Measurements from ENCODE around the gene RECK.

RECK gene

DNA sequence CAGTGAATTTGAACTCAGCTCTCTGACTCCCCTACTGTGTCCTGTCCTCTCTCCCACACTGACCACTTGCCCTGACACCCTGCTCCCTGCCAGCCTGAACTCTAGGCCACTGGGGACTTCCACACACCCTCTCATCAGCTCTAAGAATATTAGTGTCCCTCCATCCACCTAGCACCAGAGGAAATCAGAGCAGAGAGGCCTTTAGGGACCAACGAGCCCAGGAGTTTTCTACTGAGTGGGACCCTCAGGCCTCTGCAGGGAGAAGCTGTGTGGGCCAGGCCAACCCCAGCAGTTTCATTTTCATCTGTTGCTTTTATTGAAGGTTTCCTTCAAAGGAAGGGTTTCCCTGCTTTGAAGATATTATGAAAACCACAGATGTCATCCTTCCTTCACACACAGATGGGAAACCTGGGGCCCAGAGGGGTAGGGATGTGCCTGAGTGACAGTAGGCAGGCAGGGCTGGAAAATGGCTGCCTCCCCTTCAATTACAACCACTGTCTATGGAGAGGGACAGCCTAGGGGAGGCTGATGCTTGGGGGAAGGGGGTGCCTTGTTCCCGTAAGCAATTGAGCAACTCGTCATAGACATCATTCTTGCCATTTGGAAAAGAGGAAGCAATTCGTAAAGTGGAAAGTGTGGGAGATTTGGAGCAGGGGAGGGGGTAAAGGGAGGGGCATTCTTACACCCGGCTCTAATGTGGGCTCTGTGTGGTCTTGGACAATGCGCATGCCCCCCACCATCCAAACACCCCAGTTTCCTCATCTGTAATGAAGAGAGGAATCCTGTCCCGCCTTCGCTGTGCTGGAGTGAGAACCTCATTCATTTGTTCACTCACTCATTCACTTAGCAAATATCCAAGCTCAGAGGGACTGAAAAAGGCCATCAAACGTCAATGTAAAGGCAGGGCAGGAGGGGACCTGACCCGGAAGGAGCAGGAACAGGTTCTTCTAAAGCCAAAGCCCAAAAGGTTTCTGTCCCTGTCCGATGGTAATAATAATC, 103.7 kb downstream of the RECK start:
- TF ChIP-seq, protein P1, sequence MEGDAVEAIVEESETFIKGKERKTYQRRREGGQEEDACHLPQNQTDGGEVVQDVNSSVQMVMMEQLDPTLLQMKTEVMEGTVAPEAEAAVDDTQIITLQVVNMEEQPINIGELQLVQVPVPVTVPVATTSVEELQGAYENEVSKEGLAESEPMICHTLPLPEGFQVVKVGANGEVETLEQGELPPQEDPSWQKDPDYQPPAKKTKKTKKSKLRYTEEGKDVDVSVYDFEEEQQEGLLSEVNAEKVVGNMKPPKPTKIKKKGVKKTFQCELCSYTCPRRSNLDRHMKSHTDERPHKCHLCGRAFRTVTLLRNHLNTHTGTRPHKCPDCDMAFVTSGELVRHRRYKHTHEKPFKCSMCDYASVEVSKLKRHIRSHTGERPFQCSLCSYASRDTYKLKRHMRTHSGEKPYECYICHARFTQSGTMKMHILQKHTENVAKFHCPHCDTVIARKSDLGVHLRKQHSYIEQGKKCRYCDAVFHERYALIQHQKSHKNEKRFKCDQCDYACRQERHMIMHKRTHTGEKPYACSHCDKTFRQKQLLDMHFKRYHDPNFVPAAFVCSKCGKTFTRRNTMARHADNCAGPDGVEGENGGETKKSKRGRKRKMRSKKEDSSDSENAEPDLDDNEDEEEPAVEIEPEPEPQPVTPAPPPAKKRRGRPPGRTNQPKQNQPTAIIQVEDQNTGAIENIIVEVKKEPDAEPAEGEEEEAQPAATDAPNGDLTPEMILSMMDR (IDR thresholded peaks at IDR 0.05; ENCODE audit: low read depth, low read length) = no peak
- no peak for DNase-seq (ENCODE audit: extremely low read depth, low read depth)

DNA sequence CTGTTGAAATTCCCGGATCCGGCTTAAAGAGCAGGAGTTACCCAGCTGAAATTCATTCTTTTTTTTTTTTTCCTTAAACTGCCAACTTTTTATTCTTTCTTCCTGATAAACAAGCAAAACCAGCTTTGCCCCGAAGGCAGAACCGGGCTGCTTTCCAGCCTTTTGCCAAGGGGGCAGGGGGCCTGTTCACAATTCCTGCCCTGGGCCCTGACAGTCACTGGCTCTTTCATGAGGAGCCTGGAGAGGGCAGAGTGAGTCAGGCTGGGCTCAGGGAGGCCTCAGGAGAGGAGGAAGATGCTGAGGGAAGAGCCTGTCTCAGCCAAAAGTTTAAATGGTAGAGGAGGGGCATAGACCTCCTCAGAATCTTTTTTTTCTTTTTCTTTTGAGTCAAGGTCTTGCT, 104.6 kb downstream of the RECK start:
- TF ChIP-seq, protein P1 (IDR thresholded peaks at IDR 0.05; ENCODE audit: low read depth, low read length) = peak; percentile 55
- no peak for DNase-seq (ENCODE audit: extremely low read depth, low read depth)

DNA sequence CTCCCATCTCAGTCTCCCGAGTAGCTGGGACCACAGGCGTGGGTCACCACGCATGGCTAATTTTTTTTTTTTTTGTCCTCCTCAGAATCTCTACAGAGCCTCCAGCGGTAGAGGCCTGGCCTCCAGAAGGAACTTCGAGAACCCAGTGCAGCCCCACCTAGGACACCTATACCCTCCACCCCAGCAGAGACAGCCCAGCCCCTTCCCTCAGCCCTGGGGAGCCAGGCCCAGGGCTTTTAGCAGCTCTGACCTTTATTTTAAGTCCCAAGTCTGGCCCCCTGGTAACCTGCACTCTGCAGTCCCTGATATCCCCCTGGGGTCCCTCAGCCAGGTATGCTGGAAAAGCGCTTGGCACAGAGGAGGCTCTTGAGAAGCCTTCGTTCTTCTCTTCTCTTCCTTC, 105.0 kb downstream of the RECK start:
- DNase-seq (ENCODE audit: extremely low read depth, low read depth) = no peak
- TF ChIP-seq, protein P1 (IDR thresholded peaks at IDR 0.05; ENCODE audit: low read depth, low read length) = no peak

DNA sequence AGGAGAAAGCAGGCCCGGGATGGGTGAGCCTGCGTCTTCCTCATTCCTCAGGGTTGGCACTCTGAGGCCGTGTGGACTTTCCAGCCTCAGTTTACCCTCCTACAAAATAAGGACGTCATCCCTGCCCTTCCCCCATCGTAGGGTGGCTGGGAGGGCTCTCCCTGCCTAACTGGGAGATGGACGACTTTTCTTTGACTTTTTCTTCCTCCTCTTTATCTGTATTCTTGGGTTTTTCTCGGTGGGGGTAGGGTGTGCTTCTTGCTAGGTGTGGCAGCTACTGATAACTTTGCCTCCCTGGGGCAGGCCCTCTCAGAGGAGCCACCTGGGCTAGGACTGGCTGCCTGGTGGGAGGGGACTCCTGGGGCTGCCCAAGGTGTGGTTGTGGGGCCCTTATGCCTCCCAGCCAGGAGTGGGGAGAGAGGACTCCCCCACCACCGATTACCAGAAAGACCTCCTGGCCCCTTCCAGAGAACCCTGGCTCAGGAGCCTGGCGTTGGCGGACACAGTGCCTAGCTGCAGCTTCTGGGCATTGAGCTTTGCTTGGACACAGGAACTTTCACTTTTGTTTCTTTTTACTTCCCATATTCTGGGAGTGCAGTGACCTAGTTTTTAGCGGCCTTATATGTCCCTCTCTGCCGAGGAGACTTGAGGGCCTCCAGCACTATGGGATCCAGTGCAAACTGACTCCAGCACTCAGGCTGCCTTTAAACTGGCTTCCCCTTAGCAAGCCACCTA, 106.0 kb downstream of the RECK start:
- TF ChIP-seq, protein P1 (IDR thresholded peaks at IDR 0.05; ENCODE audit: low read depth, low read length) = no peak
- DNase-seq (ENCODE audit: extremely low read depth, low read depth) = no peak

DNA sequence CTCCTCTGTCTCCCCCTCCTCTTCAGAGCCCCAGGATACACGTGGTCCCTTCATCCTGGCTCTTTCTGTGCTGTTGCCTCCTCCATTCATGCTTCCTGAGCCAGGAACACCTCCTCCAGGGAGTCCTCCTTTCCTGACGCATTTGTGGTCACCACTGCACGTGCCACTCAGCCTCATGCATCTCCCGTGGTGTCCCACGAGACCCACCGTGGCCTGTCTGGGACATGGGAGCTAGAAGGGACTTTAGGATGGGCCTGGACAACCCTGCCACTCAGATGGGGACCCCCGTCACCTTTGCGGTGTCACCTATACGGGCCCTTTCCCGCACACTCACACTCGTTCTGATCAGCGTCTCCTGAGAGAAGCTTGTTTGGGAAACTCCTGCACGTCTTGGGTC, 106.5 kb downstream of the RECK start:
- TF ChIP-seq, protein P1 (IDR thresholded peaks at IDR 0.05; ENCODE audit: low read depth, low read length) = no peak
- no peak for DNase-seq (ENCODE audit: extremely low read depth, low read depth)

DNA sequence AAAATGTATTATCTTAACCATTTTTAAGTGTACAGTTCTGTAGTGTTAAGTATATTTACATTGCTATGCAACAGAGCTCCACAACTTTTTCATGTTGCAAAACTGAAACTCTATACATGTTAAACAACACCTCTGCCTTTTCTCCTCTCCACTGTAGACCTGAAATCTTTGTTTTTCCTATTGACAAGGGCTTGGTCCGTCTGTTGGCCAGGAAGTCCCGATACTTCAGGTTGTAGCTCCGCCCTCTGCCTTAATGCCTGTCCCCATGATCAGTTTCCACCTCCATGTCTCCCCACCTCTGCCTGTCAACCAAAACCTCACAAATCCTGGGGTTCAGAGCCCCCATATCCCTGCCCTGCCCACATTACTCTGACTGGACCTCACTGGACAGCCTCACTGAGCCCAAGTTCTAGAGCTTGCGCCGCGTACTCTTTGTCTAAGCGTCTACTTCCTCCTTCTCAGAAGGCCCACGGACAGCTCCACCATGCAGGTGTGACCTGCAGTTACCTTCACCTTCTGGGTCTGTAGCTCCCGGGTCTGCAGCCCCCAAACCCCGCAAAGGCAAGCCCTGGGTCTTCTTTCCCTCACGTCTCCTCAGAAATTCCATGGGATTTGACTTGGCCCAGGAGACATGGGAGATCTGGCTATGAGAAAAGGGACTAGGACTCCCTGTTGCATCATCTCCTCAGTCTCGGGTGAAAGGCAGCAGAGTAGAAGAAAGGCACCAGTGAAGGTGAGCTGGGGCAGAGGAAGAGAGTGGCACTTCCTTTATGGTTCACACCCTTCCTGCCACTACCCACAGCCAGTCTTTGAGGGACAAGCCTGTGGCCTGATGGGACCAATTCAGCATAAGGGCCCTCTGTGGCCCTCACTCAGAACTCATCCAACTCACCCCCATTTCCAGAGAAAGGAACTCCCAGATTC, 107.9 kb downstream of the RECK start:
- no peak for DNase-seq (ENCODE audit: extremely low read depth, low read depth)
- TF ChIP-seq, protein P1 (IDR thresholded peaks at IDR 0.05; ENCODE audit: low read depth, low read length) = no peak
